Thyroid gland (tissue), 4 donors: ENCODE data around the gene SPATS1.

ENCODE experiments used
- POLR2A ChIP-seq, 2 donors: fragments of 450-650 bp; IDR thresholded peaks; one replicate each; pipeline ENCODE4 v1.6.1; 2017; ENCODE audit warnings: antibody characterized with exemption in 2 of 2, mild to moderate bottlenecking in 2 of 2, moderate library complexity in 1 of 2
- TF ChIP-seq, protein P1 (sequence below), 6 experiments: fragments of 200-600 bp in 3 of 6; fragments of 450-650 bp in 3 of 6; sonication (generic) in 3 of 6; IDR thresholded peaks; one replicate each; pipeline ENCODE4 v1.5.1; 2016 to 2019; ENCODE audit warnings: antibody characterized with exemption in 6 of 6, mild to moderate bottlenecking in 2 of 6, inconsistent platforms in 1 of 6, moderate library complexity in 1 of 6

DNA sequence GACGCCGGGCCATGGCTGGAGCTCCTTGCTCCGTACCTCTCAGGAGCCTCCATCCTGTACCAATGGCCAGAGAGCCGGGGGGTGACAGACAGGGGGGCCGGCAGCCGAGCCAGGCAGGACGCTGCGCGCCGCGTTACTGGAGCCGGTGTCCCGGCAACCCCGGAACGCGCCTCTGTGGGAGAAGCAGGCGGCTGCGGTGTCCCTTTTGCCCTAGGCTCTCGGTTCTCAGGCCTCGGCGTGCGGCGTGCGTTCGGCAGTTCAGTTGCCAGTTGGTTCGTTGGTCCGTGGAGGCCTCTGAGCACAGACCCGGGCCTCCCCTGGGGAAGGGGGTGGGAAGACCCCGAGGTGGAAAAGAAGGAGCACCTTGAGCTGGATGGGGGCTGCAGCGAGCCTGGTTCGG, at the start of gene SPATS1:
- TF ChIP-seq, protein P1, sequence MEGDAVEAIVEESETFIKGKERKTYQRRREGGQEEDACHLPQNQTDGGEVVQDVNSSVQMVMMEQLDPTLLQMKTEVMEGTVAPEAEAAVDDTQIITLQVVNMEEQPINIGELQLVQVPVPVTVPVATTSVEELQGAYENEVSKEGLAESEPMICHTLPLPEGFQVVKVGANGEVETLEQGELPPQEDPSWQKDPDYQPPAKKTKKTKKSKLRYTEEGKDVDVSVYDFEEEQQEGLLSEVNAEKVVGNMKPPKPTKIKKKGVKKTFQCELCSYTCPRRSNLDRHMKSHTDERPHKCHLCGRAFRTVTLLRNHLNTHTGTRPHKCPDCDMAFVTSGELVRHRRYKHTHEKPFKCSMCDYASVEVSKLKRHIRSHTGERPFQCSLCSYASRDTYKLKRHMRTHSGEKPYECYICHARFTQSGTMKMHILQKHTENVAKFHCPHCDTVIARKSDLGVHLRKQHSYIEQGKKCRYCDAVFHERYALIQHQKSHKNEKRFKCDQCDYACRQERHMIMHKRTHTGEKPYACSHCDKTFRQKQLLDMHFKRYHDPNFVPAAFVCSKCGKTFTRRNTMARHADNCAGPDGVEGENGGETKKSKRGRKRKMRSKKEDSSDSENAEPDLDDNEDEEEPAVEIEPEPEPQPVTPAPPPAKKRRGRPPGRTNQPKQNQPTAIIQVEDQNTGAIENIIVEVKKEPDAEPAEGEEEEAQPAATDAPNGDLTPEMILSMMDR (IDR thresholded peaks at IDR 0.05), result no peak
- TF ChIP-seq POLR2A (IDR thresholded peaks at IDR 0.05), result no peak
